ENCODE measurements around the gene KRTAP9-6. TPM values are rescaled to one million over a fixed set of nuclear protein-coding genes. Genes with fewer than 3 reads are reported as not detected.

The KRTAP9-6 gene
- total and polyA plus RNA-seq, 12 donors, result not detected

DNA sequence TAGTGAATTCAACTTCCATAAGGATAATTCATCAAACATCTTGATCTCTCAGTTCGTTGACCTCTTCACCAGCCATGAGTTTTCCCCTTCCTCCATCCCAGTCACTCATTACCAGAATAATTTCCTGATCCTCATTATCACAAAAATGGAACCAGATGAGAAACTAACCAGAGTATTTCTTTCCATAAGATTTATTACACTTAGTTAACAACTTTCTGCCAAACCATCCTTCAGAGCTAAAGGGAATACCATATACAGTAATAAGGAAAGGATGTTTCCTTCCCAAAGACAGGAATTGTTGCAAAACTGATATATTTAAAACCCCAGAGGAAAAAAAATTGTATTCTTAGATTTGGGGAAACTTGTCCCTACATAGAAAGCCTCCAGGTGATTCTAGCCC lies 28.8 kb downstream of the KRTAP9-6 start:
- WGBS, 4 donors, result 62 to 86% (median 73%) methylated on average over 1 of the region's 1 CpG
- no peaks in the 10 kb centered on the region for H3K36me3 ChIP-seq (replicated peaks in 1 of 2)
- no peak for TF ChIP-seq POLR2A (IDR thresholded peaks at IDR 0.05)
- TF ChIP-seq, protein P1, sequence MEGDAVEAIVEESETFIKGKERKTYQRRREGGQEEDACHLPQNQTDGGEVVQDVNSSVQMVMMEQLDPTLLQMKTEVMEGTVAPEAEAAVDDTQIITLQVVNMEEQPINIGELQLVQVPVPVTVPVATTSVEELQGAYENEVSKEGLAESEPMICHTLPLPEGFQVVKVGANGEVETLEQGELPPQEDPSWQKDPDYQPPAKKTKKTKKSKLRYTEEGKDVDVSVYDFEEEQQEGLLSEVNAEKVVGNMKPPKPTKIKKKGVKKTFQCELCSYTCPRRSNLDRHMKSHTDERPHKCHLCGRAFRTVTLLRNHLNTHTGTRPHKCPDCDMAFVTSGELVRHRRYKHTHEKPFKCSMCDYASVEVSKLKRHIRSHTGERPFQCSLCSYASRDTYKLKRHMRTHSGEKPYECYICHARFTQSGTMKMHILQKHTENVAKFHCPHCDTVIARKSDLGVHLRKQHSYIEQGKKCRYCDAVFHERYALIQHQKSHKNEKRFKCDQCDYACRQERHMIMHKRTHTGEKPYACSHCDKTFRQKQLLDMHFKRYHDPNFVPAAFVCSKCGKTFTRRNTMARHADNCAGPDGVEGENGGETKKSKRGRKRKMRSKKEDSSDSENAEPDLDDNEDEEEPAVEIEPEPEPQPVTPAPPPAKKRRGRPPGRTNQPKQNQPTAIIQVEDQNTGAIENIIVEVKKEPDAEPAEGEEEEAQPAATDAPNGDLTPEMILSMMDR (IDR thresholded peaks at IDR 0.05), result no peak

DNA sequence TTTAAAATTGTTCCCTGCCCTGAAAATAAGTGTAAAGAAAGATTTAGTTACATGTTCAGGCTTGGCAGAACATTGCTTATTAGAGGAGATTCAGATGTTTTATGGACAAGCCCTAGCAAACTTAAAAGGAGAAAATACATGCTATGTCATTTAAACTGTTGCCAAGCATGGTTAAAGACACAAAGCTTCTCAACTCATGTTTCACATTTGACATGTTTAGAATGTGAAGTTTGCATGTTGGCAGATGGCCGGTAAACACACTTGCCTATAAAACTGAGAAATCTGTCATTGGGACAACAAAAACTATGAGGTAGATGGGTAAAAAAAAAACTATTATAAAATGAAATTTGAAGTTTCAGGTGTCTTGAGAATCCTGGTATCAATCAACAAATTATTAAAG lies 31.7 kb downstream of the KRTAP9-6 start:
- 67 to 80% (median 73%) methylated on average over 1 of the region's 1 CpG for whole genome bisulfite sequencing, 4 donors
- TF ChIP-seq, protein P1 (IDR thresholded peaks at IDR 0.05), result no peak
- no peak for TF ChIP-seq POLR2A (IDR thresholded peaks at IDR 0.05)
- no peaks in the 10 kb centered on the region for H3K36me3 ChIP-seq (replicated peaks in 1 of 2)
- no peaks in the 10 kb centered on the region for H3K4me1 ChIP-seq (replicated peaks in 1 of 2)
- intact Hi-C loops (cut with DNase I), result no loop called here
- no peak overlapping the region for H3K4me3 ChIP-seq
- H3K27me3 ChIP-seq, result no peaks in the 10 kb centered on the region
- H3K9me3 ChIP-seq (replicated peaks in 1 of 3), result no peaks in the 10 kb centered on the region
- no peak overlapping the region for H3K27ac ChIP-seq
- DNase-seq, result no peak

More for the DNA sequence above, 28.8 kb downstream of the KRTAP9-6 start:
- H3K9me3 ChIP-seq (replicated peaks in 1 of 3), result no peaks in the 10 kb centered on the region
- DNase-seq, result no peak
- H3K27ac ChIP-seq, result no peak overlapping the region
- intact Hi-C loops (cut with DNase I), result no loop called here
- H3K27me3 ChIP-seq, result no peaks in the 10 kb centered on the region
- no peaks in the 10 kb centered on the region for H3K4me1 ChIP-seq (replicated peaks in 1 of 2)
- H3K4me3 ChIP-seq, result no peak overlapping the region

DNA sequence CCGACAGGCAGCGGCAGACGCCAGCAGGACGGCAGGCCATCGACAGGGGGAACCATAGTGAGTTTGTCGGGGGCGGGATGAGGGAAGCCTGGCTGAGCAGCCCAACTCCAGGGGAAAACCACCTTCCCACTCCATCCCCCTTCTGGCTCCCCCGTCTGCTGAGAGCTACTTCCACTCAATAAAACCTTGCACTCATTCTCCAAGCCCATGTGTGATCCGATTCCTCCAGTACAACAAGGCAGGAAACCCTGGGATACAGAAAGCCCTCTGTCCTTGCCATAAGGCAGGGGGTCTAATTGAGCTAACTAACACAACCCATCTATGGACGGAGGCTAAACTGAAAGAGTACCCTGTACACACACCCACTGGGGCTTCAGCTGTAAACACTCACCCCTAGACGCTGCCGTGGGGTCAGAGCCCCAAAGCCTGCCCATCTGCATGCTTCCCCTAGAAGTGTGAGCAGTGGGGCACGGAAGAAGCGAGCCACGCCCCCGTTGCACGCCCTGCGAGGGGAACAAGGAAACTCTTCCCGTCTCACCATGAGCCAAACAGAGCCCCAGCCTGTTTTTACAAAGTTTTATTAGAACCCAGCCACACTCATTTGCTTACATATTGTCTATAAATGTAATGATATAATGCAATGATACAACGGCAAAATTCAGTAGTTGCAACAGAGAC lies 33.4 kb downstream of the KRTAP9-6 start:
- Histone ChIP-seq H3K4me3 (no peak overlapping the region), H3K27me3 (no peaks in the 10 kb centered on the region), H3K4me1 (replicated peaks in 1 of 2) (no peaks in the 10 kb centered on the region), H3K36me3 (replicated peaks in 1 of 2) (no peaks in the 10 kb centered on the region), H3K9me3 (replicated peaks in 1 of 3) (no peaks in the 10 kb centered on the region), H3K27ac (no peak overlapping the region)
- intact Hi-C loops (cut with DNase I), result no loop called here
- 85 to 91% (median 88%) methylated on average over 20 of the region's 20 CpGs for WGBS, 4 donors
- no peak for DNase-seq
- TF ChIP-seq, protein P1 (IDR thresholded peaks at IDR 0.05), result no peak
- no peak for TF ChIP-seq POLR2A (IDR thresholded peaks at IDR 0.05)

DNA sequence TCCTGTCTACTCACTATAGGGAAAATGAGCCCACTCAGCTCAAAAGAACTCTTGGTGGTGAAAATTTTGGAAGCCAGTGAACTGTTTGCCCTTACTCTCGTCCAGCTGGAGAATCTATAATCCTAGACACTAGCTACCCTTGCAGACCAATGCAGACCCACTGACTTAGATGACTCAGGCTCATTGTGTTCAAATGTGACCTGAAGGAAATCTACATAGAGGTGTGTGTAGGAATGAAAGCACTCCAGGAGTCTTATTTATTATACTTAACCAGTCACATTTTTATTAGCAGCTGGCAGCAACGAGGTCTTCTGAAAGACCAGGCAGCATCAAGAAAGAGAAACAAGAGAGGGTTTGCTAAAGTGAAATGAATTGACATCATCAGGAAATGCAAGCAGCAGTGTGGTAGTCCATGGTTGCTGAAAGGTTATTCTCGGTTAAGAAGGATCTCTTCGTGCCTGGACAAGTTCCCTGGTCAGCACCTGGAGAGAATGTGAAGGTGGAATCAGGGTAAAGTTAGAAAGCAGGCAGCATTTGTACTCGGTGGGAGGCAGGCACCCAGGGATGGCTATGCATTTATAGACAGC lies 36.1 kb downstream of the KRTAP9-6 start:
- TF ChIP-seq, protein P1 (IDR thresholded peaks at IDR 0.05), result no peak
- no peak for TF ChIP-seq POLR2A (IDR thresholded peaks at IDR 0.05)
- no peaks in the 10 kb centered on the region for H3K27me3 ChIP-seq
- intact Hi-C loops (cut with DNase I), result no loop called here
- no peaks in the 10 kb centered on the region for H3K9me3 ChIP-seq (replicated peaks in 1 of 3)
- H3K4me1 ChIP-seq (replicated peaks in 1 of 2), result no peaks in the 10 kb centered on the region
- H3K27ac ChIP-seq, result no peak overlapping the region
- no peaks in the 10 kb centered on the region for H3K36me3 ChIP-seq (replicated peaks in 1 of 2)
- no peak for DNase-seq
- H3K4me3 ChIP-seq, result no peak overlapping the region
- 57 to 78% (median 64%) methylated on average over 5 of the region's 5 CpGs for WGBS, 4 donors

All from adrenal gland (tissue), 12 donors.